ENCODE data around the gene ABHD14A.

- TF ChIP-seq, protein P1, sequence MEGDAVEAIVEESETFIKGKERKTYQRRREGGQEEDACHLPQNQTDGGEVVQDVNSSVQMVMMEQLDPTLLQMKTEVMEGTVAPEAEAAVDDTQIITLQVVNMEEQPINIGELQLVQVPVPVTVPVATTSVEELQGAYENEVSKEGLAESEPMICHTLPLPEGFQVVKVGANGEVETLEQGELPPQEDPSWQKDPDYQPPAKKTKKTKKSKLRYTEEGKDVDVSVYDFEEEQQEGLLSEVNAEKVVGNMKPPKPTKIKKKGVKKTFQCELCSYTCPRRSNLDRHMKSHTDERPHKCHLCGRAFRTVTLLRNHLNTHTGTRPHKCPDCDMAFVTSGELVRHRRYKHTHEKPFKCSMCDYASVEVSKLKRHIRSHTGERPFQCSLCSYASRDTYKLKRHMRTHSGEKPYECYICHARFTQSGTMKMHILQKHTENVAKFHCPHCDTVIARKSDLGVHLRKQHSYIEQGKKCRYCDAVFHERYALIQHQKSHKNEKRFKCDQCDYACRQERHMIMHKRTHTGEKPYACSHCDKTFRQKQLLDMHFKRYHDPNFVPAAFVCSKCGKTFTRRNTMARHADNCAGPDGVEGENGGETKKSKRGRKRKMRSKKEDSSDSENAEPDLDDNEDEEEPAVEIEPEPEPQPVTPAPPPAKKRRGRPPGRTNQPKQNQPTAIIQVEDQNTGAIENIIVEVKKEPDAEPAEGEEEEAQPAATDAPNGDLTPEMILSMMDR (IDR thresholded peaks at IDR 0.05) = no peak
- TF ChIP-seq POLR2A (IDR thresholded peaks at IDR 0.05) (no peak), POLR2AphosphoS5 (IDR thresholded peaks at IDR 0.05) (no peak)
These were observed 50.0 kb downstream of the ABHD14A start for GRCh38 chr3:52024765-52025452.
